NCI-H1092 treated with DMSO at 0.1 percent for 48 hours (cell line): ENCODE measurements around the gene GALNT16.

Experiments used
- DNase-seq: peaks from one replicate; lab custom pipeline; 2025; lab: John Stamatoyannopoulos, UW

The GALNT16 gene

DNA sequence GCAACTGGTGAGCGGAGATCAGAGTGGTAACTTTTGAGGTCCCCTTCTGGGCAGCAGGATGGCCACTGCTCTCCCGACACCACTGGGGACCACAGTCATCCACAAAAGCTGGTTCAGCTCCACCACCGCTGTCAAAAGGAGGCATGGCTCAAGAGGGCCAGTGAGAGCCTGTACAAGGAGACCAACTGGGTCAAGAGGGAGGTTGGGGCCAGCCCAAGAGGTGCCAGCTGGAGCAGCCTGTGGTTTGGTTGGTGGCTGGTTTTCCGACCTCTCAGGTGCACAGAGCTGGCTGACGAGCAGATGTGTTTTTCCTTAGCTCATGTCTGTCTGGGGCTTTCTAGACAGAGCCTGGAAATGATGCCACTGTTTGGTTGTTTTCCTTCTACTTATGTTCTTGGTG, 78.0 kb downstream of the GALNT16 start:
- DNase-seq, result no peak

DNA sequence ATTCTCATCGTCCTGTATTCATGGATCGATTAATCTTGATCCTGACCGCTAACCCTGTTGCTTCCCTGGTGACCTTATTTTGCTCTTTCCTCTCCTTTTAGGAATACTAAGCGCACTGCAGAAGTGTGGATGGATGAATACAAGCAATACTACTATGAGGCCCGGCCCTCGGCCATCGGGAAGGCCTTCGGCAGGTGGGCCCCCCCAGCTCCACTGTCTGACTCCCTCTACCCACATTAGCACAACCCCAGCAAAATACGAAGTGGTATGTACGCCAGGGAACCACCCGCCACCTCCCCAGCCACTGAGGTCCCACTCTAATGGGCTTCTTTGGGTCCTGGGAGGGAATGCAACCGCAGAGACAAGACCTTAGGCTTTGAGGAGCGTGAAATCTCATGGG, 79.5 kb downstream of the GALNT16 start:
- DNase-seq, result no peak

DNA sequence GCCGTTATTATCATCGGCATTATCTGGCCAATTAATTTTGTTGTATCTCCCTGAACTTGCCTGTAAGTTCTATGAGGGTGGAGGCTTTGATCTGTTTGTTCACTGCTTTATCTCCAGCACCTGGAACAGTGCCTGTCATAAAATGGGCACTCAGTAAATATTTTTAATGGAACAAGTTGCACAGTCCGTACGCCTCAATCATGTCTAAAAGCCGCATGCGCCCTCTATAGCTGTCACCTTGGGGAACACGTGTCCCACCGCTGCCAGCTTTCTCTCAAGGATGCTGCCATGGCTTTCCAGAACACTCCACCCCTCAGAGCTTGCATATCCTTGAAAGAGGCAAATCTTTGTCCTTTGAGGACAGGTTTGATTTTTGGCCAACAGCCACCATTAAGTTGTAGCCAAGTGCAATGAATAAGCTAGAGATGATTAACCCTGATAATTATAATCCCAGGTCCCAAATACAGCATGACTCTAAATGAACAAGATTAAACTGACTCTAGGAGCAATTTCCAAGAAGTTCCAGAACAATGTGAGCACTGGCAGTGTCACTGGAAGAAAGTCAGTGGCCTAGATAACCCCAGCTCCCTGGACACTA, 83.1 kb downstream of the GALNT16 start:
- DNase-seq, result no peak

DNA sequence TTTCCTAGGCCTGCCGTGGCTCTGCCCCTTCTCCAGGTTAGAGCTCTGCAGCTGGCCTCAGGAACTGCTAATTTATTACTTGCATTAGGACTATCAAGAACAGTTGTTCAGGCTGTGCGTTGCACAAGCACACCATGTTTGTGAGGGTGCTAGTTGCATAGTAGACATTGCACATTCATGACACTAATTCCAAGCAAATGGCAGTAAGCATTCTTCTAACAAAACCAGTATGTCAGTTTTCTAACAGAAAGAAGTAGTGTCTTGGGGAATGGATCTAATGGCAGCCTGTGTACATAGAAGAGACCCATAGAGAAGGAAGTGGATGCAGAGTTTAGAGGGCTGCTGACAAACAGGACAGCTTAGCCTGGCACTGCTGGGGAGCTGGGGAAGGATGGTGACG, 84.2 kb downstream of the GALNT16 start:
- no peak for DNase-seq

DNA sequence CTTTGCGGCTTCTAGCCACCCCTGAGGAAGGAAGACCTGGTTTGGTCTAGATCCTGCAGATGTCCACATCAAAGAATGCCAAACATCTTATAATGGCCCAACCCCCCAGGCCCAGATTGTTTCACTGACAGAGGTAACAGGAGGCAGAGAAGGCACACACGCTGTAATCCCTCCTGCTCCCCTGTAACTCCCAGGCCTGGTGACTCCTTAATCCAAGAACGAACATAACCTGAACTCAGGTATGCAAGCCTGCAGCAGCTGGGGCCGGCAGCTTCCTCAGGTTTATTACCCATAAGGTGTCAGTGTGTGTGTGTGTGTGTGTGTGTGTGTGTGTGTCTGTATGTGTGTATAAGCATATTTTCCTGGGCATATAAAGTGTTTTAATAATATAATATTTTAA, 85.4 kb downstream of the GALNT16 start:
- DNase-seq, result no peak

DNA sequence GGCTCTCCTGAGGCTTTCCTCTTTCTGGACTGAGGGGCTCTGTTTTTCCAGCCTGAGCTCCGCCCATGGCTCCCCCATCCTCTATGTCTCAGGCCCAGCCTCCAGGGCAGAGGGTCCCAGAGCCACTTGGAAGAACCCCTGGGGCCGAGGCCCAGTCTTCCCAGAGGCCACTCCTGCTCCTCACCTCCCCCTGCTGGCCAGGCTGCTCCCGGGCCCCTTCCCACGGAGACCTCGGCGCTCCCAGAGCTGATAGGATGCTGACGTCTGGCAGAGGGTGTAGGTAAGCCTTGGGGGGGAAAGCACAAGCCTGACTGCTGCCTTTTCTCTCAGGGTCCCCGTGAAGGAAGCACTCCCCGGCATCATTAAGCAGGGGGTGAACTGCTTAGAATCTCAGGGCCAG, 86.8 kb downstream of the GALNT16 start:
- no peak for DNase-seq

DNA sequence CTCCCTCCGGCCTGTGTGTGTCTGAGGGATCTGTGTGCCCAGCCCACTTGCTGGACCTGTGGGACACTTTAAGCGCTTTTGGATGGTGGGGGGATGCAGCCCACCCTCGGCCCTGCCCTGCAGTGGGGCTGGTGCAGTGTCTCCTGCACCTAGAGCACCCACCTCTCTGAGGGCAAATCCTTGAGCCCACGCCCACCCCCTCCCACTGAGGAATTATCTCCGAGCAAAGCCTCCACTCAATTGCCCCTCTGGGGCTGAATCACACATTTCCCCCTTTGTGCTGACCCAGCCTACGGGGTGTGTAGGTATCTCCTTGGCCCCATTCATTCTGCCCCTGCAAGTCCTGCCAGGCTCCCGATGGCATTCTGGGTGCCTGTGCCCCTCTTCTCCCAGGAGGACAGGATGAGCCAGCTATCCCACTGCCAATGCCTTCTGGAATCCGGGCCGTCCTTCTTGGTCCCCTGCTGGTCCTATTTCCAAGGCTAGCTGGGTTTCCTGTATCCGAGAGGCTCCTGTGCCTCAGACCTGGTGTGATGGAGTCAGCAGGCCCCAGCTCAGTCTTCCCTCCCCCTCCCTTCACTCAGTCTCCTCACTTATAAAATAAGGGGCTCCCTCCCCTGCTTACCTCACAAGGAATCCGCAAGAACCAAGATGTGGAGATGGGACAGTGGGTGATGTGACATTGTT, 89.3 kb downstream of the GALNT16 start:
- no peak for DNase-seq

DNA sequence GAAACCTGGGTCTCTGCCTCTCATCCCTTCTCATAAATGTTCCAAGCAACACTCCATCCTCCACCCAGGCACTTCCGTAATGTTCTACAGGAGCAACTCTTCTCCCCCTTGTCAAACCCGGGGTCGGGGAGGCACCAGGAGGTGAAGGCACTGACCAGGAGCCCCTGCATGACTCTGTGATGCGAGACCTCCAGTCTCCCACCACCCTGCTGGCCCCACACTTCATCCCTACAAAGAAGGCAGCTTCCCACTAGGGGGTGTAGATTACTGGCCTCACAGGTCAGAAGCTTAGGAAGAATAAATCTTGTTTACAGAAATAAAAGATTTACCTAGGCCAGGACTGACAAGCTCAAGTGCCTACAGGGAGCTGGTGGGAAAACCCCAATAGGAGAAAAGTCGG, 90.9 kb downstream of the GALNT16 start:
- DNase-seq, result no peak

DNA sequence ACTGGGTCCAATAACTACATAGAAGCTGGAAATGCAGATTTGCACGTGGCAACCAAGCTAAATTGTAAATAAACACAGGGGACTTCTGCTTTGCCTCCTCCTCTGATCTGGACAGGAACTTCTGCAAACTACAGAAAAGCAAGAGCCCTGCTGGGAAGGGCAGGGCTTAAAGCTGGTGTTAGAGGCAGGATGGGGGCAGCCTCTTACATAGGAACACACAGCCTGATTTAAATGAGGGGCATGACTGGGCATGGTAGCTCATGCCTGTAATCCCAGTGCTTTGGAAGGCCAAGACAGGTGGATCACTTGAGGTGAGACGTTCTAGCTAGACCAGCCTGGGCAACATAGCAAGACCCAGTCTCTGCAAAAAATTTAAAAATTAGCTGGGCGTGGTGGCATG, 91.4 kb downstream of the GALNT16 start:
- no peak for DNase-seq

DNA sequence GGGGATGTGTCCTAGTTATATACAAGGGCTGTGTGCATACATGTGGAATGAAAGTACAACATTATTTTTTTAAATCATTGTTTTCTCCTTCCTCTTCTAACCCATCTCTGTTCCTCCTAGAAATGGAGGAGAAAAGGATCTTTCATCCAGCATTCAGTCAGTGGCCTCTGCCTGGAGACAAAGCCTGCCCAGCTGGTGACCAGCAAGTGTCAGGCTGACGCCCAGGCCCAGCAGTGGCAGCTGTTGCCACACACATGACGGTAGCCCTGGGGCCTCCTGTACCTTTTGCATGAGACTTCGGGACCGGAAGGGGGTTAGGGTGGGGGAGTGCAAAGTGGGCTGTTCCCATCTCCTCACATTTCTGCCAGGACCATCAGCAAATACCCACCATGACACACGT, 92.0 kb downstream of the GALNT16 start:
- no peak for DNase-seq

DNA sequence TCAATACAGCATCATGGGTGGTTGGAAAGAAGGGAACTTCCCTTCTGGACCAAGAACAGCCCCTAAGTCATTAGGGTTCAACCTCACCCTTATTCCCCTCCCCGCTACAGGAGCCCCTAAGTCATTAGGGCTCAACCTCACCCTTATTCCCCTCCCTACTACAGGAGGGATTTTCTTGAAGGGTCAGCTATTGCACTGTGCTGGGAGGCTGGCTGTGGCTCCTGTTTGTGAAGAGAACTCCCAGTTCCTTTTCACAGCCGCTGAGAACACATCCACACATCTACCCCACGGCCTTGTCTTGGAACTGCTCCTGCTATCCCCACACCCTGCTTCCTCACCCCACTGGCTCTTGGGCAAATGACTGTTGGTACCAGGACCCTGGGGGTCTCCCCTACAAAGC, 93.2 kb downstream of the GALNT16 start:
- DNase-seq, result no peak

DNA sequence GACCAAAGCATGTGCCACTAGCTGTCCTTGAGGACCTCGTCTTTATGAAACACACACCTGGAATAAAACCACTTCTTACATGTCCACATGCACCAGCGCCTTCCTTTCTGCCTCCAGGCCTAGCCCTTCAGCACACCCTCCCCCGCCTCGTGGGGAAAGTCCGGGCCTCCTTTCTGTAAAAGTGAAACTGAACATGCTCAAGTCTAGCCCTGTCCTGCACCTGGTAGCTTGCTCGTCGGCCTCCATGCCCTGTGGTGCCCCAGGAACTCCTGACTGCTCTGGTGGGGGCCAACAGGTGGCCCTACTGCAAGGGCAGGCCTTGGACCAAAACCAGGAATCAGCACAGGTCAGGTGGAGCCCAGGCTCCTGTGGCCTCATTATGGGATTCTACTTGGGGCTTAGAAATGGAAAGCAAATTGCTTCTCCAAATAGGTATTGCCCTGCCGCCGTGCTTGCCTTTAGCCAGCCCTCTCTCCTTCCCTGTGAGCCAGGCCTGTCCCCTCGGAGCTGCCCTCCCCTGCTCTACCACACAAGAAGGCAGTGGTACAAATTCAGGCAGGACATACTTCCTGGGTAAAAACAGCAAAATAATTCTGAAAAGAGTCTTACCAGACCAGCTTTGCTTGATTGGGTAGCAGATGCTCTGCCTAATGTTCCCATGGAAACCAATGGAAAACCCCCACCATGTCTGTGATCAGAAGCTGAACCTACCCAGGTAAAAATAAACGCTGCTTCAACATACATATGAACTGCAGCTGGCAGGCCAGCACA, 94.6 kb downstream of the GALNT16 start:
- DNase-seq, result no peak

DNA sequence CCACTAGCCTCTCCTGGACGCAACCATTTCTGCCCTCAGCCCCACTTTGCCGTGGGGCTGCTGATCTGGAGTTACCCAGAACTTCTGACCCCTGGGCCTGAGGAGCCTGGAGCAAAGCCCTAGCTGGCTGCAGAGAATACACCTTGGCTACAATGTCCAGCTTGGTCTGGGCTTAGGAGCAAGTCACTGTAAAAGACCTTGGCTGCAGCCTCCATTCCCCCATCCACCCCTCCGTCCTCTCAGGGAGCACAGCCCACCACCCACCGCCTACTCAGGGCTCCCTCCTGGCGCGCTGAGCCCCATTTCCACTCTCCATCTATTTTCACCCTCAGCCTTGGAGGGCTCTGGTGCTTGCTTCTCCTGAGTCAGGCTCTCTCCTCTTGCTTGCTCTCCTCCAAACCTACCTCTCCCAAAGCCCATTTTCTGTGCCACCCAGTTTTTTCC, 95.2 kb downstream of the GALNT16 start:
- no peak for DNase-seq

DNA sequence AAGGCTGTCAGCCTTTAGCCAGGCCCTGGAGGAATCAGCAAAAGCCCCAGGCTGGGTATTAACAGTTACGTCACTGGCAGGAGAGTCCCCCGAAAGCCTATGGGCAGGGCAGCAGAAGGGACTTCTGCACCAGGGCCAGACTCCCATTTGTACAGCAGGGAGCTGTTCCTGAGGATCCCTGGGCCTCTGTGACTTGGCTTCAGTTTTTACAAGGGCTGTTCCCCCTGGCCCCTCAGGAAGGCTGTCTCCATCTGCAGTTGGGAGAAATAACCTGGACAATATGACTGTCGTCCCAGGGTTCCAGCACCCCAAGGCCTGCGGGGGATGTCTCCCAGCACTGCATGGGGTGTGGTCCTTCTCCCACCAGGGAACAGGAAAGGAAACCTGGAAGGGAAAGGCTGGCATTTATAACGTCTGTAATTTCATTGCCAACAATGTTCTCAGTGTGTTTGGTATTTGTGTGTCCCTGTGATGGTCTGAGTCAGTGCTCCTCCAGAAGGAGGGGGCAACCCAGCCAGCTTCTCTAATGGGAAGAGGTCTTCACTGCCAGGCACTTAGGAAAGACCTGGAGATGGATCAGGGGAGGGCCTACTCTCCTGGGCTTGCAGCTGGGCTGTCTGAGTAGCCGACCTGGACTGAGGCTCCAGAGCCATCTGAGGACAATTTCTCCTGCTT, 95.8 kb downstream of the GALNT16 start:
- DNase-seq, result no peak

DNA sequence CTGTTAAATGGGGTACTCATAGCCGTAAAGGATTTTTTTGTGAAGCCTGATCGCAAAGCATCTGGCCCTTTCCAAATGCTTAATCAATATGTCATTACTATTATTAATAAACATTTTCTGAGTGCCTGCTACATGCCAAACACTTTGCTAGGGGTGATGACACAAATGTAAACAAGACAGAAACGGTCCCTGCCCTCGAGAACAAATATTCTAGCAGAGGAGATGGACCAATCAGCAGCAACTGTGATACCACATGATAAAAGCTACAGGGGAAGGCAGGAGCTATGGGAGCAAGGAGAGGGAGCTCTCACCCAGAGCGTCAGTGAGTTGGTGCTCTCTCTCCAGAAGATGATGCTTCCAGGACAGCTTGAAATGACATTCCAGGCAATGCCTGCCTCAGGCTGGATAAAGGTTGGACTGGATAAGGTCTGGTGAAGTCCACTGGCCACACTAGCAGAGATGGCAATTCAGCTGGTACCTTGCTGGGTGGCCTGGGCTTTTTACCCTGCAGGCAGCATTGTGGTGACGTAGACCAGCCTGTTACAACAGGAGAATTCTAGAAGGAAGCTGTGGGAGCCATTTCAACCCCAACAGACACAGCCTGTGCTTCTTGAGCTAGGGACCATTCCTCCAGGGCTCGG, 97.1 kb downstream of the GALNT16 start:
- no peak for DNase-seq

DNA sequence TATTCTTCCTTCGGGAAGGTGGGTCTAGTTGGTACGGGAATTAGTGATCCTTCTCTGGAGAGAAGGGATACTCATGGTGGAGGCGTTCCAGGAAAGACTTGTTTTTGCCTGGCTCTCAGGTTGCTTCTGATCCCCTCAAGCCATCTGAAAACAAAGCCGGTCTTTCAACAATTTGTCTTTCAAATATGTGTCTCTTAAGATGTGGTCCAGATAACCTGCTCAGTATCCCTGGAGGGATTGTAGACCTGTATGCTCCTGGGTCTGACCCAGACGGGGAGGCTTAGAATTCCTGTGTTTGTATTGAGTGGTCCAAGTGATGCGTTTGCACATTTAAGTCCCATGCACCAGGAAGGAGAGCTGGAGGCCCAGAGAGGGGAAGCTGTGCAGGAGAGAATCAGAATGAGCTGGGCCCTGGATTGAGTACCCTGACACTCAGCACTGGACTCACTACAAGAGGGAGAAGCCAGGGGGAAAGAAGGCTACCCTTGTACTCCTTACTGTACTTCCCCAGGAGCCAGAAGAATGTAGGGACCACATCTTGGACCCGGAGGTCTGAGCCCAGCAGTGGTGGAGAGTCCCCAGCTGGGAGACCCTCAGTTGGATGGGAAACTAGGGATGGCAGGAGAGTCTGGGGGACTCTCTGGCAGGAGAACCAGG, 97.7 kb downstream of the GALNT16 start:
- no peak for DNase-seq

DNA sequence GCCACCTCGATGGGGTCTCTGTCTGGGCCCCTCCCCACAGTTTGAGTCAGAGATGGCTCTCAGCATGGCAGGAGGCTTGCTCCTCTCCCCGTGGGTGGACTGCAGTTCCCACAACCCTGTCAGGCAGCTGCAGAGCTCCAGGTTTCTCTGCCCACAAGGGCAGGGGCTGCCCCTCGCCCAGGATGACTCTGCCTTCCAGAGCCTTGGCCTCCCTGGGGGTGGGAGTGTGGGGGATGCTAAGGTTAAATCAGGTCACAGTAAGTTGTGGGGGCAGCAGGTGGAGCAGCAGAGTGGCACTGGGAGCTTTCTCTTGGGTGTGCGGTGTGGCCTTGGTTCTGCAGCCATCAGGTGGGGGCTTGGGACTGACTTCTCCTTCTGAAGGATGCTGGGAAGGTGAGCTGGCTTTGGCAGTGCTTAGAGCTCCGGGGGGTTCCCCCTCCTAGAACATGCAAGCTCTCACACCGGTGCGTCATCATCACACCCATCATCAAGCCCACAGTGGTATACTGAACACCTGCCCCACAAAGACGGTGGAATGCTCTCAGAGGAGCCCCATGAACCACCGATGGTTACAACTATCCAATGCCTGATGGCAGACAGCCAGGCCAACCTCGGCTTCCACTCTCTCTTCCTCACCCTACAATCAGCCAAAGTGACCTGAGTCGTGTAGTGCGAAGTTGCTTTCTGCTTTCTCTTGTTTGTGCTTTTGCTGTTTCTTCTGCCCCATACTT, 98.4 kb downstream of the GALNT16 start:
- no peak for DNase-seq

DNA sequence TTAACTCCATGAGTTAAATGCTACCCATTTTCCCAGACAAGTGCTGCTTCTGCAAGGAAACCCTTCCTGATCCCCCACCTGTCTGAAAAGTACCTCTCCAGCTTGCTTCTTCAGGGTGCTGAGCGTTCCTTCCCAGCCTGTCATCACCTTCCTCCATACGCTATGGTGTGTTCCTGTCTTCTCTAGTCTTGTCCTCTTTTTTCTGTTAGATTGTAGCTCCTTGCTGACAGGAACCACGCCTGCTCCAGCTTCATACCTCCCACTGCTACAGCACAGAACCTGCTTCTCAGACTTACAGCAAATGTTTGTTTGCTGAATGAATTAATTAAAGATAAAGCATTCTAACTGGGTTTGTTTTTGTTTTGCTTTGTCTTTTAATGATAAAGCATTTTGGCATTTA, 99.0 kb downstream of the GALNT16 start:
- no peak for DNase-seq

DNA sequence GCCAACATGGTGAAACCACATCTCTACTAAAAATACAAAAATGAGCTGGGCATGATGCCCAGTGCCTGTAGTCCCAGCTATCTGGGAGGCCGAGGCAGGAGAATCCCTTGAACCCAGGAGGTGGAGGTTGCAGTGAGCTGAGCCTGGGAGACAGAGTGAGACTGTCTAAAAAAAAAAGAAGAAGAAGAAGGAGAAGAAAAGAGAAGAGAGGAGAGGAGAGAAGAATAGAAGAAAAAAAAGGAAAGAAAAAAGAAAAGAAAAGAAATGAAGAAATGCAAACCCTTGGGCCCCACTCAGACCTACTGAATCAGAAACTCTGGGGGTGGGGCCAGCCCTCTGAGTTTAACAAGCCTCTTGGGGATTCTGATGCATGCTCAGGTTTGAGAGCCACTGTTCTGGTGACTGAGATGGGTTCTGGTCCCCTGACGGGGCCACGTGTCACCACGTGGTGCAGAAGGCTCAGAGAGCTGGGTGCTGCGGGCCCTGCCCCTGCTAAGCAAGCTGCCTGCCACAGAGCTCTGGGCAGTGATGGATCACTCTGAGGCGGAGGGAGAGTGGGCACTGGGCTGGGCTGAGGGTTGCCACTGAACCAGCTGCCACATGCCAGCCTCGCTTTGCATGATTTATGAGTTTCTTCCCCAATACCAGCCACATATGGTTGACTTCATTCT, 100.6 kb downstream of the GALNT16 start:
- no peak for DNase-seq

DNA sequence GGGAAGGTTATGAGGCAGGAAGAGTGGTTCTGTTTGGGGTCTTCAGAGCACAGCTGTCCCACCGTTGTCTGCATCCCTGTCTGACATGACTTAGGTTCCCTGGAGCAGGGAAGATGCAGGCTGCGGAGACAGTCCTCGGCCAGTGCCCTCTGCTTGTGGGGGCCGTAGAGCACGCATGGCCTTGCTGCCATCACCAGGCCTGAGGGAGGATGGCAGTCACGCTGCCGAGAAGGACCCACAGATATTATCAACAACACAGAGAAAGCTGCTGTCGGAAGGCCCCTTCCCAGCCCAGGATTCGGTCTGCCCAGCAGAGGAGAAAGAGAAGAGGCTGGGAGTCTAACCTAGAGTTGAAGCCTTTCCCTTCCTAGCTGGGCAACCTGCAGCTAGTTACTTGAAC, 103.1 kb downstream of the GALNT16 start:
- DNase-seq, result no peak

DNA sequence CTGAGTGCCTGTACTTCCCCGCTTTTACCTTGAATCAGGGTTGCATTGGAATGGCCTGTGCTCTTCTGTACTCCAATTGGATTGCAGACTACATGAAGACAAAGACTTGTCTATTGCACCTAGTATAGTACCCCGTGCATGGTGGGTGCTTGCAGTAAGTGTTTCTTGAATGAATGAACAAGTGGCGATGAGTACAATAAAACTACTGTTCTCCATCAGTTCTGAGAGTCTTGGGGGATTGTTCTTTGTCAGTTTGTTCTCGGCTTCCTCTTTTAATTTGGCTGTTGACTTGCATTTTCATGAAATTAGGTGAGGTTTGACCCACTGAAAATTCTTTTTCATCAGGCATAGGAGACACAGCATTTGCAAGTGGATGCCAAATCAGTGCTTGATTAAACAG, 104.0 kb downstream of the GALNT16 start:
- no peak for DNase-seq
